Mammary epithelial cell (primary cell): ENCODE results near the gene IL6R.

ENCODE experiments used
- EZH2 ChIP-seq: IDR thresholded peaks from 2 replicates; pipeline ENCODE4 v1.6.1; 2012; ENCODE audit warnings: low read length, inconsistent platforms, borderline replicate concordance
- TF ChIP-seq, protein P1 (sequence below), 2 donors: IDR thresholded peaks in 1 of 2; conservative IDR thresholded peaks in 1 of 2; 2 replicates each; pipeline ENCODE4 v1.5.1; 2011 to 2012; ENCODE audit warnings: inconsistent platforms in 2 of 2, low read length in 2 of 2, mild to moderate bottlenecking in 2 of 2, control low read depth in 1 of 2, low read depth in 1 of 2; ENCODE audit not compliant: insufficient read depth in 1 of 2; ENCODE audit errors: extremely low read depth in 1 of 2

DNA sequence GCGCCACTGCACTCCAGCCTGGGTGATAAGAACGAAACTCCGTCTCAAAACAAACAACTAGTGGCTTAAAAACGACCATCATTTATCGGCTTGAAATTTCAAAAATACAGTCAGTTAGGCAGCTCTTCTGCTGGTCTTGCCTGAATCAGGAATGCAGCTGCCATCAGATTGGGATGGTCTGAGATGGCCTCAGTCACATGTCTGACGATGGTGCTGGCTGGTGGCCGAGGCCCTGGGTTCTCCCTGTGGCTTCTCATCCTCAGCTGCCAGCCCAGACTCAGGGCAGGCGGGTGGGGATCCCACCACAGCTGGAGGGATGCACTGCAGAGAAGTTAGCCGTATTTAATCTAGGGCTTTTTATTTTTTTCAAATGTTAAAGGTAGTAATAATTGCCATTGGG, 31.3 kb downstream of the IL6R start:
- TF ChIP-seq EZH2 = no peak
- TF ChIP-seq, protein P1, sequence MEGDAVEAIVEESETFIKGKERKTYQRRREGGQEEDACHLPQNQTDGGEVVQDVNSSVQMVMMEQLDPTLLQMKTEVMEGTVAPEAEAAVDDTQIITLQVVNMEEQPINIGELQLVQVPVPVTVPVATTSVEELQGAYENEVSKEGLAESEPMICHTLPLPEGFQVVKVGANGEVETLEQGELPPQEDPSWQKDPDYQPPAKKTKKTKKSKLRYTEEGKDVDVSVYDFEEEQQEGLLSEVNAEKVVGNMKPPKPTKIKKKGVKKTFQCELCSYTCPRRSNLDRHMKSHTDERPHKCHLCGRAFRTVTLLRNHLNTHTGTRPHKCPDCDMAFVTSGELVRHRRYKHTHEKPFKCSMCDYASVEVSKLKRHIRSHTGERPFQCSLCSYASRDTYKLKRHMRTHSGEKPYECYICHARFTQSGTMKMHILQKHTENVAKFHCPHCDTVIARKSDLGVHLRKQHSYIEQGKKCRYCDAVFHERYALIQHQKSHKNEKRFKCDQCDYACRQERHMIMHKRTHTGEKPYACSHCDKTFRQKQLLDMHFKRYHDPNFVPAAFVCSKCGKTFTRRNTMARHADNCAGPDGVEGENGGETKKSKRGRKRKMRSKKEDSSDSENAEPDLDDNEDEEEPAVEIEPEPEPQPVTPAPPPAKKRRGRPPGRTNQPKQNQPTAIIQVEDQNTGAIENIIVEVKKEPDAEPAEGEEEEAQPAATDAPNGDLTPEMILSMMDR (conservative IDR thresholded peaks at IDR 0.05 in 1 of 2, IDR thresholded peaks at IDR 0.05 in 1 of 2; ENCODE audit: extremely low read depth in 1 of 2, insufficient read depth in 1 of 2, low read depth in 1 of 2, low read length in 2 of 2) = no peak
